HCT116 (cell line): ENCODE results near the gene BLCAP. TPM values are rescaled to one million over a fixed set of nuclear protein-coding genes. Genes with fewer than 3 reads are reported as not detected.

Source experiments
- ATAC-seq: fragments of 200-7000 bp; cut with Tn5 transposase; 2 replicates; pipeline ENCODE4 v1.9.1; 2020; ENCODE audit warnings: mild to moderate bottlenecking, moderate library complexity
- BruUV-seq: library from RNA; stranded (reverse); fragments of 400-500 nt; replicated peaks from 2 replicates; lab custom pipeline; 2021; lab: Mats Ljungman, UMichigan
- CTCF ChIA-PET: fragments of 300-600 bp; sonication (Branson Sonifier 250); formaldehyde crosslinking; loops from one replicate; lab custom pipeline; 2021; ENCODE audit warnings: antibody characterized with exemption; lab: Charles Lee
- POLR2A ChIA-PET: fragments of 300-600, 350-600 bp; sonication (Branson Sonifier 250); formaldehyde crosslinking; loops from one replicate; lab custom pipeline; 2021; ENCODE audit warnings: antibody characterized with exemption; lab: Charles Lee
- RAD21 ChIA-PET, 2 experiments: fragments of 300-600 bp; sonication (Branson Sonifier 250); formaldehyde crosslinking; loops; one replicate each; lab custom pipeline; 2023; ENCODE audit warnings: low total read pairs in 2 of 2; ENCODE audit not compliant: uncharacterized antibody in 2 of 2, unreplicated experiment in 2 of 2, low non-redundant PET in 1 of 2; lab: Charles Lee
- DNase-seq: peaks from one replicate; pipeline ENCODE4 v3.0.0-alpha.2; 2010; ENCODE audit warnings: low read depth, low spot score
- H2AFZ ChIP-seq: fragments of 200-600 bp; shearing (Covaris generic), sonication (generic); 2 replicates; pipeline ENCODE4 v1.6.1; 2017; ENCODE audit warnings: low read depth, mixed run types, mixed read lengths, antibody characterized with exemption, low read length; ENCODE audit not compliant: poor library complexity, severe bottlenecking
- H3K27ac ChIP-seq: 2 replicates; pipeline ENCODE4 v1.5.1; 2012; ENCODE audit warnings: low read depth, low read length
- H3K27me3 ChIP-seq: fragments of 200-600 bp; sonication (generic); 2 replicates; pipeline ENCODE4 v1.6.1; 2016; ENCODE audit warnings: mixed run types, low read length, mixed read lengths; ENCODE audit not compliant: insufficient read depth
- H3K36me3 ChIP-seq, 2 experiments: fragments of 200-500 bp in 1 of 2; fragments of 200-600 bp in 1 of 2; sonication (Bioruptor generic) in 1 of 2; sonication (generic) in 1 of 2; 2 replicates each; pipeline versions ENCODE4 v1.5.1 to v1.6.1; 2014 to 2016; ENCODE audit warnings: low read length in 2 of 2, inconsistent platforms in 1 of 2, mixed read lengths in 1 of 2, mixed run types in 1 of 2; ENCODE audit not compliant: insufficient read depth in 2 of 2, control insufficient read depth in 1 of 2
- H3K4me1 ChIP-seq, 2 experiments: fragments of 200-600 bp in 1 of 2; sonication (generic) in 1 of 2; 2 replicates each; pipeline versions ENCODE4 v1.5.1 to v1.6.1; 2012 to 2017; ENCODE audit warnings: low read length in 2 of 2, inconsistent platforms in 1 of 2, mild to moderate bottlenecking in 1 of 2, mixed read lengths in 1 of 2, mixed run types in 1 of 2, moderate library complexity in 1 of 2; ENCODE audit not compliant: insufficient read depth in 2 of 2, control insufficient read depth in 1 of 2
- H3K4me2 ChIP-seq: fragments of 200-600 bp; sonication (generic); 2 replicates; pipeline ENCODE4 v1.6.1; 2017; ENCODE audit warnings: mixed run types, low read length, mixed read lengths
- H3K4me3 ChIP-seq, 2 experiments: fragments of 200-600 bp in 1 of 2; sonication (generic) in 1 of 2; replicated peaks in 1 of 2; 2 replicates each; pipeline ENCODE4 v1.5.1; 2011 to 2016; ENCODE audit warnings: low read length in 2 of 2, control low read depth in 1 of 2, low read depth in 1 of 2, mild to moderate bottlenecking in 1 of 2, mixed read lengths in 1 of 2, mixed run types in 1 of 2
- H3K79me2 ChIP-seq: fragments of 200-600 bp; sonication (generic); 2 replicates; pipeline ENCODE4 v1.6.1; 2017; ENCODE audit warnings: mild to moderate bottlenecking, mixed run types, low read length, moderate library complexity, mixed read lengths; ENCODE audit not compliant: insufficient read depth
- H3K9ac ChIP-seq: fragments of 200-600 bp; sonication (generic); 2 replicates; pipeline ENCODE4 v1.6.1; 2016; ENCODE audit warnings: low read length, mixed read lengths
- H3K9me2 ChIP-seq: fragments of 200-600 bp; sonication (generic), shearing (Covaris generic); 2 replicates; pipeline ENCODE4 v1.6.1; 2017; ENCODE audit warnings: mixed run types, mild to moderate bottlenecking, moderate library complexity; ENCODE audit not compliant: insufficient read depth
- H3K9me3 ChIP-seq, 2 experiments: fragments of 200-500 bp in 1 of 2; fragments of 200-600 bp in 1 of 2; sonication (Bioruptor generic) in 1 of 2; sonication (generic) in 1 of 2; 2 replicates each; pipeline ENCODE4 v1.6.1; 2014 to 2017; ENCODE audit warnings: low read length in 2 of 2, mixed read lengths in 2 of 2, inconsistent platforms in 1 of 2, low read depth in 1 of 2, mild to moderate bottlenecking in 1 of 2, mixed run types in 1 of 2, moderate library complexity in 1 of 2; ENCODE audit not compliant: control insufficient read depth in 1 of 2, insufficient read depth in 1 of 2
- H4K20me1 ChIP-seq: fragments of 200-600 bp; sonication (generic), shearing (Covaris generic); 2 replicates; pipeline ENCODE4 v1.6.1; 2017; ENCODE audit warnings: mixed run types, mild to moderate bottlenecking, moderate library complexity; ENCODE audit not compliant: insufficient read depth
- ATF3 ChIP-seq: IDR thresholded peaks from 2 replicates; pipeline ENCODE4 v1.6.1; 2012
- CBX3 ChIP-seq: IDR thresholded peaks from 2 replicates; pipeline ENCODE4 v1.6.1; 2012; ENCODE audit warnings: low read depth
- CTCF ChIP-seq, 3 experiments: fragments of 200-600 bp in 1 of 3; sonication (generic) in 1 of 3; IDR thresholded peaks in 2 of 3; conservative IDR thresholded peaks in 1 of 3; 2 replicates each; pipeline ENCODE4 v1.5.1; 2012 to 2017; ENCODE audit warnings: low read depth in 2 of 3, low read length in 2 of 3, antibody characterized with exemption in 1 of 3, borderline replicate concordance in 1 of 3, control low read depth in 1 of 3, mild to moderate bottlenecking in 1 of 3, mixed read lengths in 1 of 3, mixed run types in 1 of 3, moderate library complexity in 1 of 3; ENCODE audit not compliant: insufficient read depth in 1 of 3
- EGR1 ChIP-seq: IDR thresholded peaks from 2 replicates; pipeline ENCODE4 v1.6.1; 2012; ENCODE audit warnings: low read depth
- ELF1 ChIP-seq: IDR thresholded peaks from 2 replicates; pipeline ENCODE4 v1.6.1; 2012; ENCODE audit warnings: low read depth, borderline replicate concordance
- EZH2phosphoT487 ChIP-seq: fragments of 200-600 bp; IDR thresholded peaks from 2 replicates; pipeline ENCODE4 v1.6.1; 2018; ENCODE audit warnings: antibody characterized with exemption, borderline replicate concordance
- POLR2A ChIP-seq: IDR thresholded peaks from 2 replicates; pipeline ENCODE4 v1.7.0; 2011; ENCODE audit warnings: borderline replicate concordance; ENCODE audit not compliant: insufficient read depth, insufficient read length; ENCODE audit errors: extremely low read depth
- POLR2AphosphoS5 ChIP-seq: IDR thresholded peaks from 2 replicates; pipeline ENCODE4 v1.6.1; 2011; ENCODE audit warnings: mild to moderate bottlenecking, low read depth, low read length, moderate library complexity
- RAD21 ChIP-seq: IDR thresholded peaks from 2 replicates; pipeline ENCODE4 v1.6.1; 2012; ENCODE audit warnings: low read depth, mild to moderate bottlenecking
- SIN3A ChIP-seq: IDR thresholded peaks from 2 replicates; pipeline ENCODE4 v1.6.1; 2012; ENCODE audit warnings: low read depth
- SP1 ChIP-seq: IDR thresholded peaks from 2 replicates; pipeline ENCODE4 v1.6.1; 2012; ENCODE audit warnings: low read depth
- SRF ChIP-seq: IDR thresholded peaks from 2 replicates; pipeline ENCODE4 v1.6.1; 2012; ENCODE audit warnings: low read depth
- ZNF274 ChIP-seq: fragments of 200-500 bp; sonication (Bioruptor generic); IDR thresholded peaks from 2 replicates; pipeline ENCODE4 v1.6.1; 2014; ENCODE audit warnings: mild to moderate bottlenecking, low read depth, low read length, inconsistent platforms
- intact Hi-C: fragments of 100-400 bp; cut with micrococcal nuclease; formaldehyde crosslinking; loops from 2 replicates; pipeline ENCODE4 v1.10.0; 2022
- total RNA-seq: library from RNA; stranded (reverse); gene quantifications from one replicate; pipeline ENCODE4 v1.2.1, GENCODE V29; 2021; ENCODE audit not compliant: unreplicated experiment
- TF ChIP-seq, protein P1 (sequence below): IDR thresholded peaks from 2 replicates; pipeline ENCODE4 v1.6.1; 2012; ENCODE audit warnings: low read depth
- TF ChIP-seq, protein P2 (sequence below): IDR thresholded peaks from 2 replicates; pipeline ENCODE4 v1.6.1; 2012
- TF ChIP-seq, protein P3 (sequence below): IDR thresholded peaks from 2 replicates; pipeline ENCODE4 v1.6.1; 2011; ENCODE audit warnings: mild to moderate bottlenecking, low read length, moderate library complexity; ENCODE audit not compliant: insufficient replicate concordance; ENCODE audit errors: extremely low read depth

BLCAP gene
- total RNA-seq, 1 experiment from 2014 or later: 27.5 TPM

DNA sequence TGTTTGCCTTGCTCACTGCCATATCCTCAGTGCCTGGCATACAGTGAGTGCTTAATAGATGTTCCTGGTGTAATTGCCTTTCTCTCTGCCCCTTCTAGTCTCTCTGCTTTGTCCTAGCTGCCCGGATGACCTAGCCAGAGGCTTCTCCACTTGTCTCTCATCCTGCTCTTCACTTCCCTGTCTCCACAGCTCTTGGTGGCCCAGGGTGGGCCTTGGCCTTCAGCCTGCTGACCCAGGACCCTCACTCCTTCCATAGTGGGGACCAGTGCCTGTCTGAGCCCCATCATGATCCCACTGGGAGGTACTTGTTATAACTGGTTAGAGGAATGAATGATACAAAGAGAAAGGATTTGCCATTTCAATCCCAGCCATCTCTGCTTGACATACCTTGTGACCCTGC is 49.2 kb upstream of the BLCAP start:
- no peaks in the 10 kb centered on the region for H3K36me3 ChIP-seq
- DNase-seq (no peak), ATAC-seq (no peak)
- no peak overlapping the region for H3K9ac ChIP-seq
- ChIA-PET POLR2A (no interaction called here), RAD21 (no interaction called here), CTCF (no interaction called here)
- peaks cover 23% of the 10 kb centered on the region; the same call in 1 of the 2 replicates for H3K27me3 ChIP-seq
- no peak overlapping the region for H3K4me3 ChIP-seq
- no peaks in the 10 kb centered on the region for H3K9me3 ChIP-seq
- H2AFZ ChIP-seq: no peak overlapping the region
- no peaks in the 10 kb centered on the region for H3K4me1 ChIP-seq
- no peaks in the 10 kb centered on the region for H3K79me2 ChIP-seq
- BruUV-seq: no TSS peak
- H3K9me2 ChIP-seq: no peaks in the 10 kb centered on the region
- no peak overlapping the region for H3K4me2 ChIP-seq
- no peak for TF ChIP-seq POLR2A
- no peak for TF ChIP-seq EGR1
- no peak for TF ChIP-seq ZNF274
- TF ChIP-seq CBX3: no peak
- no peak for TF ChIP-seq EZH2phosphoT487
- TF ChIP-seq RAD21: no peak
- no peak for TF ChIP-seq CTCF (IDR thresholded peaks at IDR 0.05 in 2 of 3, conservative IDR thresholded peaks at IDR 0.05 in 1 of 3; ENCODE audit: borderline replicate concordance in 1 of 3, insufficient read depth in 1 of 3, low read depth in 2 of 3, low read length in 2 of 3)
- TF ChIP-seq, protein P1, sequence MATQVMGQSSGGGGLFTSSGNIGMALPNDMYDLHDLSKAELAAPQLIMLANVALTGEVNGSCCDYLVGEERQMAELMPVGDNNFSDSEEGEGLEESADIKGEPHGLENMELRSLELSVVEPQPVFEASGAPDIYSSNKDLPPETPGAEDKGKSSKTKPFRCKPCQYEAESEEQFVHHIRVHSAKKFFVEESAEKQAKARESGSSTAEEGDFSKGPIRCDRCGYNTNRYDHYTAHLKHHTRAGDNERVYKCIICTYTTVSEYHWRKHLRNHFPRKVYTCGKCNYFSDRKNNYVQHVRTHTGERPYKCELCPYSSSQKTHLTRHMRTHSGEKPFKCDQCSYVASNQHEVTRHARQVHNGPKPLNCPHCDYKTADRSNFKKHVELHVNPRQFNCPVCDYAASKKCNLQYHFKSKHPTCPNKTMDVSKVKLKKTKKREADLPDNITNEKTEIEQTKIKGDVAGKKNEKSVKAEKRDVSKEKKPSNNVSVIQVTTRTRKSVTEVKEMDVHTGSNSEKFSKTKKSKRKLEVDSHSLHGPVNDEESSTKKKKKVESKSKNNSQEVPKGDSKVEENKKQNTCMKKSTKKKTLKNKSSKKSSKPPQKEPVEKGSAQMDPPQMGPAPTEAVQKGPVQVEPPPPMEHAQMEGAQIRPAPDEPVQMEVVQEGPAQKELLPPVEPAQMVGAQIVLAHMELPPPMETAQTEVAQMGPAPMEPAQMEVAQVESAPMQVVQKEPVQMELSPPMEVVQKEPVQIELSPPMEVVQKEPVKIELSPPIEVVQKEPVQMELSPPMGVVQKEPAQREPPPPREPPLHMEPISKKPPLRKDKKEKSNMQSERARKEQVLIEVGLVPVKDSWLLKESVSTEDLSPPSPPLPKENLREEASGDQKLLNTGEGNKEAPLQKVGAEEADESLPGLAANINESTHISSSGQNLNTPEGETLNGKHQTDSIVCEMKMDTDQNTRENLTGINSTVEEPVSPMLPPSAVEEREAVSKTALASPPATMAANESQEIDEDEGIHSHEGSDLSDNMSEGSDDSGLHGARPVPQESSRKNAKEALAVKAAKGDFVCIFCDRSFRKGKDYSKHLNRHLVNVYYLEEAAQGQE: no peak
- TF ChIP-seq SRF: no peak
- no peak for TF ChIP-seq SIN3A
- TF ChIP-seq ELF1: no peak
- no peak for TF ChIP-seq SP1
- TF ChIP-seq, protein P2, sequence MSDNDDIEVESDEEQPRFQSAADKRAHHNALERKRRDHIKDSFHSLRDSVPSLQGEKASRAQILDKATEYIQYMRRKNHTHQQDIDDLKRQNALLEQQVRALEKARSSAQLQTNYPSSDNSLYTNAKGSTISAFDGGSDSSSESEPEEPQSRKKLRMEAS: no peak
- TF ChIP-seq, protein P3, sequence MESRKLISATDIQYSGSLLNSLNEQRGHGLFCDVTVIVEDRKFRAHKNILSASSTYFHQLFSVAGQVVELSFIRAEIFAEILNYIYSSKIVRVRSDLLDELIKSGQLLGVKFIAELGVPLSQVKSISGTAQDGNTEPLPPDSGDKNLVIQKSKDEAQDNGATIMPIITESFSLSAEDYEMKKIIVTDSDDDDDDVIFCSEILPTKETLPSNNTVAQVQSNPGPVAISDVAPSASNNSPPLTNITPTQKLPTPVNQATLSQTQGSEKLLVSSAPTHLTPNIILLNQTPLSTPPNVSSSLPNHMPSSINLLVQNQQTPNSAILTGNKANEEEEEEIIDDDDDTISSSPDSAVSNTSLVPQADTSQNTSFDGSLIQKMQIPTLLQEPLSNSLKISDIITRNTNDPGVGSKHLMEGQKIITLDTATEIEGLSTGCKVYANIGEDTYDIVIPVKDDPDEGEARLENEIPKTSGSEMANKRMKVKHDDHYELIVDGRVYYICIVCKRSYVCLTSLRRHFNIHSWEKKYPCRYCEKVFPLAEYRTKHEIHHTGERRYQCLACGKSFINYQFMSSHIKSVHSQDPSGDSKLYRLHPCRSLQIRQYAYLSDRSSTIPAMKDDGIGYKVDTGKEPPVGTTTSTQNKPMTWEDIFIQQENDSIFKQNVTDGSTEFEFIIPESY: no peak
- no peak for TF ChIP-seq ATF3
- TF ChIP-seq POLR2AphosphoS5: no peak
- H3K27ac ChIP-seq: no peak overlapping the region
- H4K20me1 ChIP-seq: no peaks in the 10 kb centered on the region
- intact Hi-C loops: no loop called here
